HG02884 (cell line): ENCODE results near the gene LYPD6B.

ENCODE experiments used
- ATAC-seq: cut with Tn5 transposase; IDR thresholded peaks from one replicate; pipeline ENCODE4 v1.9.1; 2021; ENCODE audit warnings: mild to moderate bottlenecking, moderate library complexity; ENCODE audit not compliant: unreplicated experiment

LYPD6B gene

DNA sequence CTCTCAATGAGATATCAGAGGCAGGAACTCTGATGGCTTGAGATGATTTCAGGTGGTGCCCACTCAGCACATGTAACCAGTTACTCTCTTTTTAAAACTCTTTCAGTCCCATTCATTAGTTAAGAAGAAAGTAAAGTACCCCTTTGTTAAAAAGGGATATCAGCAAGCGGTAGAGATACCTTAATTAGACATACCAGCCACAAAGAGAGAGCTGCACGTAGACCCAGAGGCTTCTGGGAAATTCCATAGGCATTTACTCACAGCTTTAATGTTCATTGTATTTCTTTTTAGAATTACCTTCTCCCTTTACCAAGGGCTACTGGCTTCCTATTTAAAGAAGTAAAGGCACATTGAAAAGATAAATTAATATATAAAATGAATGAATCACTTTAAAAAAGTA is 63.3 kb downstream of the LYPD6B start:
- ATAC-seq = no peak

DNA sequence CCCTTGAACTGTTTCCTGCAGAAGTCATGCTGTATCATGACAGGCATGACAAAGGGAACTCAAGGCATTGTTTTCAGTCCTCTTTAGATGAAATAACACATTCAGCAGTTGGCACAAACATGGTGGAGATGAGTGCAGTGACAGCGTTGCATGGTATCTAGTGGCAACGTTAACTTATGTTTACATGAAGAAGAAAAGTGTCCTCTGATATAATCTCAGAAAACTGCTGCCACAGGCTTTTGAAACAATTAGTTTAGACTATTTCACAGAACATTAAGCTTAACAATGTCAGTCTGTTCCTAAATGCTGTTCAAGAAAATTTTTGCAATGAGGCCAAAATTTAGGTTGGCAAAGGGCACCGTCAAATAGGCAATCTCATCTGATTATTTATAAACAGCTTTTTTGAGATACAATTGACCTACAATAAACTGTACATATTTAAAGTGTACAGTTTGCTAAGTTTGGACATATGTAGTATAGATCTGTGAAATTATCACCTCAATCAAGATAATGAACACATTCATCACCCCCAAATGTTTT is 64.7 kb downstream of the LYPD6B start:
- no peak for ATAC-seq

DNA sequence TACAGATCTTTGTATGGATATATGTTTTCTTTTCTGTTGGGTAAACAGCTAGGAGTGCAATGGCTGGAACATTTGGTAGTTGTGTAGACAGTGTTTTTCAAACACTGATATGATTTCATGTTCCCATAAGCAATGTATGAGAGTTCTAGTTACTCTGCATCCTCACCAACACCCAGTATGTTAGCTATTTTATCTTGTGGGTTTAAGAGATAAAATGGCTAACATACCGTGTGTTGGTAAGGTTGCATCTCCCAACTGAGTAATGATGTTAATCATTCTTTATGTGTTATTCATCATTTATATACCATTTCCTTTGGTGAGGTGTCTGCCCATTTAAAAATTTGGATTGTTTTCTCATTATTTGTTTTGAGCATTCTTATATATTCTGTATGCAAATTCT is 65.7 kb downstream of the LYPD6B start:
- no peak for ATAC-seq

DNA sequence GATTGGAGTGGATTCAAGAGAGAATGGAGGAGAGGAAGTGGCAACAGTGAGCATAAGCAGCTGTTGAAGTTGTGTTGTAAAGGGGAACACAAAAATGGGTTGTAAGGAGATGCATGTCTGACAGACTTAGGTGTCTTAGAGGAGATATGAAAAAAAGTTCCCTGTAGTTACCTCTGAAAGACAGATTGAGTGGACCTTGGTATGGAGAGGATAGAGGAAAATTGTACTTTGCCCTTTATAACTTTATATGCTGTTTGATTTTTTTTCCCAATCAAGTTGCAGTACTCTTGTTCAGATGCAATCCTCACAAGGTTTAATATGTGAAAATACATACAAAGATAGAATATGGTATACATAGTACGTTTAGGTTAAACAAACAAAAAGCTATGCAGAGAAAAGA is 73.6 kb downstream of the LYPD6B start:
- ATAC-seq = no peak

DNA sequence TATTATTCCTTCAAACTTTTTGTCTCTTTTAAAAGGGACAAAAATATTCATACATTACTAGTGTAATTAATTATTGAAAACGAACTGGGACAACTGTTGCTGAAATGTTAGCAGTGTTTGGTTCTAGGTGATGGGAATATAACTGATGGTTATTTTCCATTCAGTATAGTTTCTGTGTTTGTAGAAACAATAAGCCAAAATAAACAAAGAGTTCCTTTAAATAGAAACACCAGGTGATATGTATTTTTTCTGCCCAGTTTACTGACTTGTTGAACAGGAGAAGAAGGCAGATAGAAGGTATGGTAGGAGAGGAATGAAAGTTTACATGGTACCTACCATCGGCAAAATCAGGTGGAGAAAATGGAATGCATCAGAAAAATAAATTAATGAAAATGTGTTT is 74.2 kb downstream of the LYPD6B start:
- no peak for ATAC-seq

DNA sequence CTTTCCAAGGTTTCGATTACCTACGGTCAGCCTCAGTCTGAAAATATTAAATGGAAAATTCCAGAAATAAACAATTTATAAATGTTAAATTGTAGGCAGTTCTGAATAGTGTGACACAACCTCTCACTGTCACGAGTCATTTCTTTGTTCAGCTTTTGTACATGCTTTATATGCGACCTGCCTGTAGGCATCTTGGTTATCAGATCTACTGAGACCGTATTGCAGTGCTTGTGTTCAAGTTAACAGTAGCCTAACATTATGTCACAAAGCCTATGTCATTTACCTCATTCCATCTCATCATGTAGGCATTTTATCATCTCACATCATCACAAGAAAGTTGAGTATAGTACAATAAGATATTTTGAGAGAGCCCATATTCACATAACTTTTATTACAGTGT is 77.3 kb downstream of the LYPD6B start:
- ATAC-seq = no peak

DNA sequence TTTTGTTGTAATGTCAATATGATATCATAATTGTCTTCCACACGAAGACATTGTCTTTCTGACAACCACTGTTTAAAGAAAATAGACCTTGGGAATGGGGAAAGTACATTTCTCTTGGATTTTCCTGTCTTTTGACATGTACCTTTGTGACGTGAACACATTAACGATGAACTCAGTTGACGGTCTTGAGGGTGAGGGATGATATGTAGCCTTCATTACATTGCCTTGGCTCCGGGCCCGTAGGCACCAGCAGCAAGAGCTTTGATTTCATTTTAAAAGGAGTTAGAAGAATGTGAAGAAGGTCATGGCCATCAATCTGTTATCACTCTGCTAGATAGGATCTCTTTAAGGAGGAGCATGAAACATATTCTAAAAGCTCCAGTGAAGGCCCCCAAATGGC is 80.9 kb downstream of the LYPD6B start:
- no peak for ATAC-seq

DNA sequence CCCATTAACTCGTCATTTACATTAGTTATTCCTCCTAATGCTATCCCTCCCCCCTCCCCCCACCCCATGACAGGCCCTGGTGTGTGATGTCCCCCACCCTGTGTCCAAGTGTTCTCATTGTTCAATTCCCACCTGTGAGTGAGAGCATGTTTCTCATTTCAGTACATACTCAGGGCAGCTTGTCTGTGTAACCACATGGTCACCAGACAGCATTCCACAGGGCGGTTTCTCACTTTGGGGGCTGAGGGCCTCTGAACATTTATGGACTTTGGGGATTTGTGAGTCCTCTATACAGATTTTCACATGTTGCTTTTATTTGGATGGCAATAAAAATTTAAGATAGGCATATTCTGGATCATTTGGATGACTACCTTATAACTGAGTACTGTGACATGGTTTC is 84.0 kb downstream of the LYPD6B start:
- no peak for ATAC-seq

DNA sequence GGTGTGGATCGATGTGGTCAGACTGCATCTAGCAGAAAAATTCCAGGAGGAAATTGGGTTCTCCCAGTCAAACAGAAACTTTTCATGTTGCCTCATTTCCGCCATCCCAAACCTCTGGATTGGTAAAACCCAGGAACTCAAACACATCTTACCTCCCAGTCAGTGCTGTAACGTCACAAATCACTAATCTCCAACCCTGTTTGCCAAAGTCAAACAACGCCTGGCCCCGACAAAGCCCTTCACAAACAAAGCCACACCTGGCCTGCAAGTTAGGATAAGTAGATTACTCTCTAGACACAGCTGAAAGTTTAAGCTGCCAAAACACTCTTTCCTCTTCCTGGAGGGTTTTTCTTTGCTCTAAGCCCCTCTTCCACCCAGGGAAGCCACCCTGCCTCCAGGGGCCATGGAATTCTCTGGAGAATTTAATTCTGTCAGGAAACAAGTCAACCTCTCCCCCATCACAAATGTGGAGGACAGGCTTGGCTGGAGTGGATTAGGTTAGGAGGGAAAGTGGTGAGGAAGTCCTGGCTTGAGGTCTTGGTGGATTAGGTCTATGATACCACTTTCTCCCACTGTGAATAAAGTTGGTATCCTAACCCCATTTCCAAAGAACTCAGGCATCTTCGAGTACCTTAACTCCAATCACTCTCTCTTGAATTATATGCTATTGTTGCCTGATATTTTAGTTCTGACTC is 86.7 kb downstream of the LYPD6B start:
- no peak for ATAC-seq

DNA sequence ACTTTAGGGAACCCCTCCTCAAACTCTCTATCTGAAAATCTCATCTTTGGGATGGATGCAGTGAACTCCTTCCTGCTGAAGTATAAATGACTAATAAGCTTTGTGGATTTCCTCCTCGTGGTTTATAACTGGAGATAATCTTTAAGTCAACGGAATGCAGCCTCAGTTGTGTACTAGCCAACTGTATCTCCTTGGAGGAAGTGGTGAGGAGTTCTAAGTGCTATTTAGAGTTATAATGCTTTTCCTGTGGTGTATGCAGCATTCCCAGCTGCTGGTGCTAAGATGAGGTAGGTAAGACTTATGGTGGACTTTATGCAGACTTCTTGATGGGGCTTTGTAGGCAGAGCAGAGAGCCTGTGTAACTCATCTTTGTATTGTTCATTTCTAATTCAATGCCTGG is 90.9 kb downstream of the LYPD6B start:
- ATAC-seq = no peak

DNA sequence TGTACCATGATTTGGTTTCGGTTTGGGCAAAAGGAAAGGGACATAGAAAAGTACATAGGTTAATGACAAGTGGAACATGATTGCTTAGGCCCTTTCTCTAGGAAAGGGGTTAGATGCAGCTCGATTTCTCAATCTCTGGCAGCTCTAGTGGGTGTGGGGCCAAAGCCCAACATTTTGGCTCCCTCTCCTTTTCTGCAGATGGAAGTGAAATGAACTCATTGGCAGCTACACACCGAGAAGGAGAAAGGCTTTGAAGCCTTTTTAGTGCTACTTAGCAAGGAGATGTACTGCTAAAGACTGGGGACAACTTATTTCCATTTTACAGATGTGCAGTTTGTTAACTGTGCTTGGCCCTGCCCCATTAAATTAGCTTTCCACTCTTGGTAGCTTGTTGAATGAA is 93.8 kb downstream of the LYPD6B start:
- ATAC-seq = no peak

DNA sequence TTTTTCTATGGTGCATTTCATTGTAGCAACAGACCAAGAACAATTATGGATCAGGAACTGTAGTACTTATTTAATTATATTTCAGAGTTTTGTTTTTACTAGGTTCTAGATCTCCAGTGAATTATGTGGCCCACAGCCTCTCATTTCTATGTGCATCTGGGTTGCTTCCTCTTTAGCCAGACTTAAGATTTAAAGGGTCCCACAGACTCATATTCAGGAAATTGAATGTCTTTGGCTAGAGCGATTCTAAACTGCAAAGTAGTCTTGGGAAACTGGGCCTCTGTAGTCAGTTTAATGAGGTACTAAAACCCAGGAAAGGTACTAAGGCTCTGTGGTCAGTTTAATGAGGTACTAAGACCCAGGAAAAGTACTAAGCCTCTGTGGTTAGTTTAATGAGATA is 94.4 kb downstream of the LYPD6B start:
- ATAC-seq = no peak

DNA sequence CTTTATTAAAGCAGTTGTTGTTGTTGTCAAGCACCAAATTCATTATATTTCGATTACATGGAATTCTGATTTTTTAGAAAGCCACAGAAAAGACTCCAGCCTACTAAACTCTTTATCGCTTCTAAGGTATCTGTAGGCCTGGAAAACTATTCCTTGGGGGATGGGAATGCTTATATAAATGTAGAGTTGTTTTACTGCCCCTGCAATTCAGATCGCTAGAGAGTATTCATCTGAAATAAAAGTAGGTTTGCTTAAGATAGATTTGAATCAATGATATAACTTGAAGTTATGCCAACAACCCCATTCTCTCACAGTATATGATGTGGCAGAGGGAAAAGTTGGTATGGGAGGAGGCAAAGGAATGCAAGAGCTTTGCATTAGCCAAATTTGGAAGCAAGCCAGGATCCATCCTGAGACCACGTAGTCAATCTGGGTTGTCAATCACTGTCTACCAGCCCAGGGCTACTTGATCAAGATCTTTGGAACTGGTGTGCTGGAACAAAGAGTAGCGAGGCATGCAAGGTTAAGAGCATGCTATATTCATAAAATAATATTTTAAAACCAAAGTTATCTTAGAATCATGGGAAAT is 95.9 kb downstream of the LYPD6B start:
- no peak for ATAC-seq

DNA sequence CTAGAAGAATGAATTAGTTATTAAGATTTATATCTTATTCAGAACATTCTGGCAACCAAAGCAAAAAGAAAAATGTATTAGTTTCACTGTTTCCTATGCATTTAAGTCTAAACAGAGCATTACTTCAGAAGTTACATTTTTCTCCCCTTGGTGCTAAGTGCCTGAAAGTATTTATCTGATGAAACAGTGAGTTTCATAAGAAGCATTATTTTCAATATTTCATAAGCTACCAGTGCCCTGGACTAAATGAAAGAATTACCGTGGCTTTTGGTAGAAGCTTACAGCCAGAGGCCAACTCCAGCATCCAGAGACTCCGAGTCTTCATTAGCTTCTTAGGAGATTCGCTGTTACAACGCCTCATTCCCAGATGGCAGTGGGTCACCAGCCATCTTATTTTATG is 97.6 kb downstream of the LYPD6B start:
- ATAC-seq = no peak

DNA sequence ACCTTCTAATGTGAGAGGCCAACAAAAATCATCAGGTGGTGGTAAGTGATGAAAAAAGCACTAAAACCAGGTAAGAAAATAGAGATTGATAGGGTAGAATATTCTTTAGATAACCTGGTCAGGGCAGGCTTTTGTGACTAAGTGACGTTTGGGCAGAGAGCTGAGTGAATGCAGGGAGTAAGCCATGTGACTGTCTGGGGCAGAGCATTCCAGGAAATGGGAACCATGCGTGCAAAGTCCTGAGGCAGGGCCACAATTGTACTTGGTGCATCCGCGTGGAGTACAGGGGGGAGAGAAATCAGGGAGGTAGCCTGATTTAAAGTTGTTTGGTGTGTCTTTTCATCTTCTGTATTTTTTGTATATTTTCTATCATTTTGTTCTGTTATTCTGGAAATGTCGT is 102.5 kb downstream of the LYPD6B start:
- ATAC-seq = no peak

DNA sequence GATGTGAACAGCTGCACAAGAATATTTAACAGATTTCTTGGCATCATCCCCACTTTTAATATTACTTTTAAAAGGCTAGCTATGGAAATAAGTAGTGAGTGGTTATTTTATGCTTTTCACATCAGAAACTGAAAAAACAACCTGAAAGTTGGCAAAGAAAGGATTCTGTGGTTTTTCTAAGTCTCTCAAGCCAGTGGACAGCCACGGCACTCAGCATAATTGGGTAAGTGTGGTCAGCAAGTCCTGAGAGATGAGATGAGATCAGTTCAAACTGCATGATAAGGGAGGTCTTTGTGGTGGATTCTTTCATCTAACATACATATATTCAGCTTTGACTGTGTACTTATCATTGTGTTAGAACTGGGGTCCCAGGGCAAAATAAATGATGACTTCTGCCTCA is 105.2 kb downstream of the LYPD6B start:
- no peak for ATAC-seq

DNA sequence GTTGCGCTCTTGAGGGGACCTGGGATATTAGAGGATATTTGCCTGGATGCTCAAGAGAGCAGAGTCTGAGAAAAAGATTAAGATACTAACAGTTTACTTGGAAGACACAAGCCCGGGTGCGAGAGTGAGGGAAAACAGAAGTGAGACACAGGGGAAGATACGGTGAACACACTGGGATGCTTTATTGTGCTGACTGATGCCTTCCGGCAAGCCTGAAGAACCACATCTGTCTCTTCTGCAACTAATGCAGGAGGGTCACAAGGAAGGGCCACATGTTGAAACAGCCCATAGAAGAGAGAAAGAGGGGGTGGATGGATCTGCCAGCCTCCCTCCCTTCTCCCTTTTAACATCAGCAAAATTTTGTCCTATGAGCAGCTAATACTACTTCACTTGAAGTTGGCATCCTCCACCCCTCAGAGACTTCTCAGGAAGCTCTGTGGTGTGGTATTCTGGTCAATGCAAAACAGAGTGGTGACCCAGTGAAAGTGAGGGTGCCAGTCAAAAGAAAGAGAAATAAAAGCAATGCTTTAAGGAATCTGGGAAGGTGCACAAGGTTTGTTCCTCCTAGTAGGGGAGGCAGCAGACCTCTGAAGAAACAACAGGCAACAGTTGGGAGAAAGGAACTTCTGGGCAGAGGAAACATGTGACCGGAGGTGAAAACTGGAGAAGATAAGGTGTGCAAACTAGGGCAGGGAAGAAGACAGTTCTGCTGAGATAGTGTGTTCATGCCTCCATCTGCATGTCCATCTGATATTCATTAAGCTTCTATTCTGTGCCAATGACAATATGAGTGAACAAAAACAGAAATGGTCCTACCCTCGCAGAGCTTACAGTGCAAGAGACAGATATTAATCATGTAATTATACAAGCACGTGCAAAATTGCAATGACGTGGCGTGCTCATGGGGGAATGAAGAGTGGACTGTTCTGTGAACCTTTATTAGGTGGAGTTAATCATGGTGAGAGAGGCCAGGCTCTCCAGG is 107.1 kb downstream of the LYPD6B start:
- no peak for ATAC-seq

DNA sequence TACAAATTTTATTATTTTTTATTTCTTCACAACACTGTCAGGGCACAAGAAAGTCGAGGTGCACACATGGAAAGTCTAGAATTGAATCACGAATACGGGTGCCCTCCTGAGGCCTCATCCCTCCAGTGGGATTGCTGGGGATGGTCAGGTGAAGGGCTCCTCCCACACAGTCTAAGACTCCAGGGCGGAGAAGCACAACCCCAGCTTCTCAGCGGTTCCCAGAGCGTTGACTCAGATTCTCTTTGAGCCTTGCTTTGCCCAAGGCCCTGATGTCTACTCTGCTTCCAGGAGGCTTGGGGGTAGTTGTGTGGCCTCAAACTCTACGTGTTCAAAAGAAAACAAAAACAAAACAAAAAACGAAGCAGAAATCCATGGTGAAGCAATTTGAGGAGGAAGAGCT is 108.4 kb downstream of the LYPD6B start:
- ATAC-seq = no peak

DNA sequence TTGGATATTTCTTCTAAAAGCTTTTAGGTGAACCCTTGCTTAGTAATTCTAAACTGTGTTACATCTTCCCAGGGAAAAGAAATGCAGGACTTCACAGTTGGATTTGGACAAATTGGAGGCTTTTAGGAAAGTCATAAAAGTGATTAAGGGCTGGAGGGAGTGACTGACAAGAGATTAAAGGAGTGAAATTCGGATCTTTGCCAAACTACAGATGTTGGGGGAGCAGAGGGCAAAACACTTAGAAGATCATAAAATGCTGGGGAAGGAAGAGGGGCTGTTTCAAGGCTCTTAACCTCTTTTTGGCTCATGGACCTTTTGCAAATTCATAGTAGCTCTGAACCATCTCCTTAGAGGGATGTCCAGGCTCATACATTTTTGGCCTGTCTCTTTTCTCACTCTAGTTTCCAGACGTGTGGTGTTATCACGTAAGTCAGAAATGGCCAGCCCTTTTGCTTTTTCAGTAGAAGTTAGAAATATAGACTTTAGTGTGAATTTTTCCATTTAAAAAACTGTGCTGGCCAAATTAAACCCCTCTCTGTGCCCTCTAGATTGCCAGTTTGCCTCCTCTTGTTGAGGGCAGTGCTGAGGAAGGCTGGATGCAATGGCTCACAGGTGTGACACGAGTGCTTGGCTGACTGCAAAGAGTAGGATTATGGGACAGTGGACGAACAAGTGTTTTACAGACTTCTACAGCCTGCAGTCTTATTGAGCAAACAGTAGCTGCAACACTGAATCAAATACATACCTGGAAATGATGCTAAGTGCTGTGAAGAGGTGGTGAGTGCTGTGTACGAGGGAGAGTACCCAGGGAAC is 109.9 kb downstream of the LYPD6B start:
- no peak for ATAC-seq

DNA sequence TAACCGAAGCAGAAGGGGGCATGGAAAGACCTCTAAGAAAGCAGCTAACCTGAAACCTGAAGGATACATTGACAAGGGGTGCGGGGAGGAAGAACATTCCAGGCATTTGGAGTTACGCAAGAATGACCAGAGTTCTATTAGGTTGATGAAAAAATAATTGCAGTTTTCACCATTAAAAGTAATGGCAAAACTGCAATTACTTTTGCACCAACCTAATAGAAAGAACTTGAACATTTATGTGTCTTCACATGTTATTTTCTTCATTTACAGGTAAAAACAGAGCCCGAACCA is 110.5 kb downstream of the LYPD6B start:
- ATAC-seq = no peak

DNA sequence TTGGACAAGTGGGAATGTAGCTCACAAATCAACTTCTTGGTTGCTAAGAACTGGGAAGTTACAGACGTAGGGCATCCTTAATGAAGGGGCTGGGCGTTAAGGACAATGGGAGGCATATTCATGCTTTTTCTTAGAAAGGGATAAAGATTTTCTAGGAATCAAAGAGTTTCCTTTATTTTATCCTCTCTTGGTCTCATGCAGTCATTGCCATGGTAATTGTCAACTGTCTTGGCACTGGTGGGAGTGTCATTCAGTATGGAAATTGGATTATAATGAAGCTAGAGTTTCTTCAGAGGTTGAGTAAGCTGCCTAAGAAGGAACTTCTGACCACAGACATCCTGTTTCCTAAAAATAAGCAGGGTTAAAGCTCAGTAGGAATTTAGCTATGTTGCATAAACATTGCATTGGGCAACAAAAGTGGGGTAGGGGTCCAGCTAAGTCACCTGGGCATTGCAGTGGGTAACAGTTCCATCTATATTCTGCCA is 114.0 kb downstream of the LYPD6B start:
- no peak for ATAC-seq
